A549 treated with AZD9567 at 1 μM for 4 hours (cell line): ENCODE data around the gene CERT1. TPM values are rescaled to one million over a fixed set of nuclear protein-coding genes. Genes with fewer than 3 reads are reported as not detected.

Experiments
- total RNA-seq: library from RNA; stranded (reverse); fragments of 200-300 nt; extraction: Qiagen RNA extraction; gene quantifications from 5 replicates; pipeline ENCODE4 v1.2.3, GENCODE V29; 2022; ENCODE audit not compliant: insufficient read depth

Gene CERT1
- total RNA-seq = 20.7 to 24.5 TPM (median 24.0 TPM) in 5 replicates

GRCh38 chr5:75511435-75512382 is at the start of gene CERT1, which contains the start of gene POLK:
Gene CERT1 (minus strand): TSS chr5:75511629. CDS start chr5:75511207, 422 bp downstream.
Gene POLK (plus strand): TSS chr5:75511891.

GRCh38 chr5:75336615-75337336 is 174.7 kb downstream of the CERT1 start, which contains the start of gene HMGCR:
Gene HMGCR (plus strand): TSS chr5:75337220. CDS start chr5:75342606, 5,386 bp downstream.

Other genes starting within 250 kb of the CERT1 start
- gene HMGCR, start 174.4 kb downstream of the CERT1 start, total RNA-seq = 24.1 to 30.0 TPM (median 26.5 TPM) in 5 replicates
- gene POLK, start 262 bp upstream of the CERT1 start, total RNA-seq = 8.4 to 11.9 TPM (median 10.6 TPM) in 5 replicates
- 0.06 TPM in 1 of 5 replicates, not detected in the others for gene ANKDD1B, start 99.8 kb upstream of the CERT1 start, total RNA-seq
- gene POC5, start 205.8 kb upstream of the CERT1 start, total RNA-seq = 8.9 to 15.3 TPM (median 11.5 TPM) in 5 replicates